ENCODE data around the gene MORN4. TPM values are rescaled to one million over a fixed set of nuclear protein-coding genes. Genes with fewer than 3 reads are reported as not detected.

MORN4 gene
- total RNA-seq, 4 donors from 2014 or later = 0.51 to 8.7 (median 2.1) TPM

GRCh38 chr10:97584060-97584797 lies 49.1 kb downstream of the MORN4 start, which contains the start of gene HOGA1:
Gene HOGA1, plus strand, starts transcription at chr10:97584389. Its CDS starts 315 bp downstream, at chr10:97584704.
- peak; percentile 93 to 96 for DNase-seq
- TF ChIP-seq POLR2A (IDR thresholded peaks at IDR 0.05) (peak in 1 of 2 donors; percentile 54), CTCF (IDR thresholded peaks at IDR 0.05 in 4 of 5, conservative IDR thresholded peaks at IDR 0.05 in 1 of 5) (no peak)
- H3K4me3 ChIP-seq = peak within 1 kb of the TSS in 1 of 4 donors; percentile 31
- peak; percentile 93 to 95 for ATAC-seq
- in situ Hi-C loops (cut with MboI; ENCODE audit: low sequenced_read_pairs in 4 of 4) = no loop called here
- H3K27me3 ChIP-seq = no peaks in the 10 kb centered on the region
- intact Hi-C loops (cut with DNase I; ENCODE audit: low total_unique reads) = no loop called here
- peak within 1 kb of the TSS; percentile 83 to 94 (median 92) for H3K27ac ChIP-seq
- peaks cover 6 to 24% of the 10 kb centered on the region in 2 donors for H3K4me1 ChIP-seq
- H3K36me3 ChIP-seq = no peaks in the 10 kb centered on the region
- no peaks in the 10 kb centered on the region for H3K9me3 ChIP-seq

GRCh38 chr10:97583476-97583875 lies 49.8 kb downstream of the MORN4 start:
- in situ Hi-C loops (cut with MboI; ENCODE audit: low sequenced_read_pairs in 4 of 4) = no loop called here
- peaks cover 0 to 6% of the 10 kb centered on the region in 2 donors for H3K36me3 ChIP-seq
- H3K4me1 ChIP-seq = peaks cover 6 to 24% of the 10 kb centered on the region in 2 donors
- TF ChIP-seq POLR2A (IDR thresholded peaks at IDR 0.05) (no peak), CTCF (IDR thresholded peaks at IDR 0.05 in 4 of 5, conservative IDR thresholded peaks at IDR 0.05 in 1 of 5) (no peak)
- ATAC-seq (no peak), DNase-seq (no peak)
- intact Hi-C loops (cut with DNase I; ENCODE audit: low total_unique reads) = no loop called here
- H3K9me3 ChIP-seq = no peaks in the 10 kb centered on the region
- no peak overlapping the region for H3K4me3 ChIP-seq
- H3K27ac ChIP-seq = peak overlapping the region; percentile 83 to 94 (median 92)
- H3K27me3 ChIP-seq = no peaks in the 10 kb centered on the region

GRCh38 chr10:97582169-97582568 lies 51.1 kb downstream of the MORN4 start:
- Histone ChIP-seq H3K4me3 (no peak overlapping the region), H3K27me3 (no peaks in the 10 kb centered on the region), H3K36me3 (peaks cover 0 to 17% of the 10 kb centered on the region in 2 donors), H3K27ac (peak overlapping the region; percentile 83 to 94 (median 92)), H3K4me1 (peaks cover 6 to 24% of the 10 kb centered on the region in 2 donors), H3K9me3 (no peaks in the 10 kb centered on the region)
- no peak for TF ChIP-seq POLR2A (IDR thresholded peaks at IDR 0.05)
- TF ChIP-seq CTCF (IDR thresholded peaks at IDR 0.05 in 4 of 5, conservative IDR thresholded peaks at IDR 0.05 in 1 of 5) = no peak
- ATAC-seq (no peak), DNase-seq (no peak)
- in situ Hi-C loops (cut with MboI; ENCODE audit: low sequenced_read_pairs in 4 of 4) (no loop called here), intact Hi-C loops (cut with DNase I; ENCODE audit: low total_unique reads) (no loop called here)

GRCh38 chr10:97580421-97581367 lies 52.6 kb downstream of the MORN4 start:
- peaks cover 12 to 27% of the 10 kb centered on the region in 2 donors for H3K4me1 ChIP-seq
- no peak overlapping the region for H3K4me3 ChIP-seq
- in situ Hi-C loops (cut with MboI; ENCODE audit: low sequenced_read_pairs in 4 of 4) = no loop called here
- TF ChIP-seq POLR2A (IDR thresholded peaks at IDR 0.05) (no peak), CTCF (IDR thresholded peaks at IDR 0.05 in 4 of 5, conservative IDR thresholded peaks at IDR 0.05 in 1 of 5) (no peak)
- intact Hi-C loops (cut with DNase I; ENCODE audit: low total_unique reads) = no loop called here
- peaks cover 0 to 21% of the 10 kb centered on the region in 2 donors for H3K36me3 ChIP-seq
- peak overlapping the region; percentile 54 to 92 (median 76) for H3K27ac ChIP-seq
- H3K9me3 ChIP-seq = no peaks in the 10 kb centered on the region
- DNase-seq = no peak
- no peaks in the 10 kb centered on the region for H3K27me3 ChIP-seq
- no peak for ATAC-seq
